ENCODE data around the gene THRAP3.

THRAP3 gene

GRCh38 chr1:36352910-36353878 is 129.0 kb downstream of the THRAP3 start:
- peaks cover 54% of the 10 kb centered on the region for H3K4me1 ChIP-seq (ENCODE audit: control insufficient read depth, insufficient read depth, low read length, unreplicated experiment)
- H3K36me3 ChIP-seq (ENCODE audit: insufficient read depth, low read length): peaks cover 6% of the 10 kb centered on the region; the same call in 1 of the 2 replicates
- no peaks in the 10 kb centered on the region for H3K79me2 ChIP-seq (ENCODE audit: control insufficient read depth, insufficient read depth, low read length, unreplicated experiment)
- no peaks in the 10 kb centered on the region for H3K27me3 ChIP-seq (ENCODE audit: insufficient read depth, low read length)
- no peak overlapping the region for H2AFZ ChIP-seq (ENCODE audit: low read length, unreplicated experiment)
- H3K27ac ChIP-seq (ENCODE audit: low read depth, low read length): peak overlapping the region; percentile 99
- peak overlapping the region; percentile 10; the same call in 1 of the 2 replicates for H3K4me3 ChIP-seq (ENCODE audit: low read depth, low read length)

- no peaks in the 10 kb centered on the region for H3K79me2 ChIP-seq (ENCODE audit: control insufficient read depth, insufficient read depth, low read length, unreplicated experiment)
- H2AFZ ChIP-seq (ENCODE audit: low read length, unreplicated experiment): no peak overlapping the region
- peaks cover 46% of the 10 kb centered on the region for H3K4me1 ChIP-seq (ENCODE audit: control insufficient read depth, insufficient read depth, low read length, unreplicated experiment)
- H3K4me3 ChIP-seq (ENCODE audit: low read depth, low read length): no peak overlapping the region
- no peaks in the 10 kb centered on the region for H3K27me3 ChIP-seq (ENCODE audit: insufficient read depth, low read length)
- H3K36me3 ChIP-seq (ENCODE audit: insufficient read depth, low read length): peaks cover 3% of the 10 kb centered on the region; the same call in 1 of the 2 replicates
- H3K27ac ChIP-seq (ENCODE audit: low read depth, low read length): 0 out of 2 replicates have a peak overlapping the region, but pooled peaks have one; percentile 1
Measured at GRCh38 chr1:36354486-36354885, 130.2 kb downstream of the THRAP3 start.
